ENCODE measurements around the gene NCK2. TPM values are rescaled to one million over a fixed set of nuclear protein-coding genes. Genes with fewer than 3 reads are reported as not detected.

NCK2 gene
- total and polyA plus RNA-seq, 9 of the 15 experiments (the other 6 are each of a cell fraction or from before 2014, with no cell fraction given), result 0.90 to 27.9 (median 15.9) TPM

DNA sequence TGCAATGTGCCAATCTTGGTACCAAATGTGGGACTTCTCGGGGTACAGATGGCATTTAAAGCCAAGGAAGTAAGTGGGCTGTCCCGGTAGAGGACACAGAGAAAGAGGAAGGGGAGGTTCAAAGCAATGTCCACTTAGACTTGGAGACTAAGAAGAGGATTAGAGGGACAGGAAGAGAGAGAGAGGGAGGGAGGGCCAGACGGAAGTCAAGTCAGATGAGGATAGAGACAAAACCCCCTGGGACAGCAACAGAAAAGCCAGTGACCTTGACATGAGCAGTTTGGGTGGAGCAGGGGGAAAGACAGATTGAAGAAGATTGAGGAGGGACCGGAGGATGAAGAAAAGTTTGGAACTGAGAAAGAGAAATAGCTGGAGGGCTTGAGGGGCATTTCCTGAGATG is 164.5 kb downstream of the NCK2 start:
- H3K4me2 ChIP-seq (ENCODE audit: insufficient read depth, low read length), result no peak overlapping the region
- ChIA-PET CTCF (ENCODE audit: low intra/inter-chr PET ratio) (no interaction called here), POLR2A (interaction anchor here (1.1 kb wide), 1 partner anchor 10 kb away, joined by 6 read pairs; no protein-coding TSS in a partner anchor)

DNA sequence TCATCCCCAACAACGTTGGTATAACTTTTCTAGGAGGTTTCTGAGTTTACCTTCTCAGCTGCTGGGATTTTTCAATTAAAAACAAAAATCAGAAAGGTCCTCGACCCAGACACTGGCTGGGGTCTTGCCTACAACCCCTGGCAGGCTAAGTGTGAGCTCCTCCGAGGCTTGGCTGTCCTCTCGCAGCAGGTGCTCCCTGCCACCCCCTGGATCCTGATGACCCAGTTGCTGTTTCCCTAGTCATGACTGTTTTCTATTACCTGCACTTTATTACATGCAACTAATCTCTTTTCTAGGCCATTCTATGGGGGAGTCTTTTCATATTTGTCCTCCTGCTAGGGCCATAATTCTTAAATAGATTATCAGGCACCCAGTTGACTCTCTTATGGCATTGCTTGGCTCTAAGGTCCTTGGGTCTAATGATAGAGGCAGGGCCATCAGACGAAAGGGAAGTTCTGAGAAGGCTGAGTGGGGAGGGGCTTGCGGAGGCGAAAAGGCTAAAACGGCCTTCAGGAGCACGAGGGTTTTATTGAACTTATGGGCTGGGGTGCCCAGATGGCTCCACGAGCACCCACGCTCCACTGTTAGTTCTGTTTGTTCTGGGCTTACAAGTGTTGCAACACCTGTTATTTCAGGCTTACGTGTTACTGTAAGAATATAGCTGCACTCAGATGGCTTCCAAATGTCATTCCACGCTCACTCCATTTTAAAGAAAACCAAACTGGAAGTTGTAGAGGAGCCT is 166.0 kb downstream of the NCK2 start:
- no peak overlapping the region; the same call in 1 of the 2 replicates for H2AFZ ChIP-seq (ENCODE audit: low read depth, low read length)
- no TSS peak for BruUV-seq (replicated peaks)
- ChIA-PET CTCF (ENCODE audit: low intra/inter-chr PET ratio) (no interaction called here), POLR2A (no interaction called here)
- DNase-seq (ENCODE audit: extremely low read depth in 1 of 4, low spot score in 3 of 4), result no peak
- intact Hi-C loops (cut with micrococcal nuclease) (loop anchor here (10.0 kb wide), 1 partner anchor 336 kb away; no protein-coding TSS in a partner anchor), in situ Hi-C loops (cut with MboI) (no loop called here)
- H3K9me1 ChIP-seq (ENCODE audit: control insufficient read depth, insufficient read depth, low read length), result no peaks in the 10 kb centered on the region
- peaks cover 9 to 18% of the 10 kb centered on the region in 2 experiments; a peak in 3 of 5 replicates for H3K27me3 ChIP-seq (ENCODE audit: control insufficient read depth in 2 of 2, insufficient read depth in 2 of 2, low read length in 2 of 2)
- H3K4me3 ChIP-seq, result no peak overlapping the region
- H3K36me3 ChIP-seq (ENCODE audit: control insufficient read depth, insufficient read depth, low read length), result no peaks in the 10 kb centered on the region
- peaks cover 0 to 5% of the 10 kb centered on the region in 2 experiments; a peak in 2 of 5 replicates for H3K4me1 ChIP-seq (replicated peaks in 1 of 2; ENCODE audit: control insufficient read depth in 2 of 2, insufficient read depth in 2 of 2, low read length in 2 of 2)
- WGBS (ENCODE audit: insufficient coverage, low coverage, missing lambda C conversion rate), result 23% methylated on average over 13 of the region's 13 CpGs
- no peaks in the 10 kb centered on the region for H3K9me3 ChIP-seq (replicated peaks; ENCODE audit: control insufficient read depth, insufficient read depth, low read depth, low read length)
- H4K20me1 ChIP-seq (replicated peaks; ENCODE audit: control insufficient read depth, insufficient read depth, low read length), result no peaks in the 10 kb centered on the region
- no peak for ATAC-seq
- H3K27ac ChIP-seq (ENCODE audit: extremely low read depth, low read depth, low read length), result no peak overlapping the region
- FAIRE-seq, result no peak
- no peak overlapping the region for H3K4me2 ChIP-seq (ENCODE audit: insufficient read depth, low read length)
- no peak for TF ChIP-seq CEBPG (CRISPR knock-in tag; IDR thresholded peaks at IDR 0.05)
- TF ChIP-seq CEBPG (tag; conservative IDR thresholded peaks at IDR 0.05 in 1 of 2, IDR thresholded peaks at IDR 0.05 in 1 of 2), result peak in 1 of 2 experiments; percentile 22; a peak in 1 of 4 replicates
- peak; percentile 18; the same call in 1 of the 2 replicates for TF ChIP-seq CEBPB (tag; IDR thresholded peaks at IDR 0.05)
- TF ChIP-seq, protein P1, sequence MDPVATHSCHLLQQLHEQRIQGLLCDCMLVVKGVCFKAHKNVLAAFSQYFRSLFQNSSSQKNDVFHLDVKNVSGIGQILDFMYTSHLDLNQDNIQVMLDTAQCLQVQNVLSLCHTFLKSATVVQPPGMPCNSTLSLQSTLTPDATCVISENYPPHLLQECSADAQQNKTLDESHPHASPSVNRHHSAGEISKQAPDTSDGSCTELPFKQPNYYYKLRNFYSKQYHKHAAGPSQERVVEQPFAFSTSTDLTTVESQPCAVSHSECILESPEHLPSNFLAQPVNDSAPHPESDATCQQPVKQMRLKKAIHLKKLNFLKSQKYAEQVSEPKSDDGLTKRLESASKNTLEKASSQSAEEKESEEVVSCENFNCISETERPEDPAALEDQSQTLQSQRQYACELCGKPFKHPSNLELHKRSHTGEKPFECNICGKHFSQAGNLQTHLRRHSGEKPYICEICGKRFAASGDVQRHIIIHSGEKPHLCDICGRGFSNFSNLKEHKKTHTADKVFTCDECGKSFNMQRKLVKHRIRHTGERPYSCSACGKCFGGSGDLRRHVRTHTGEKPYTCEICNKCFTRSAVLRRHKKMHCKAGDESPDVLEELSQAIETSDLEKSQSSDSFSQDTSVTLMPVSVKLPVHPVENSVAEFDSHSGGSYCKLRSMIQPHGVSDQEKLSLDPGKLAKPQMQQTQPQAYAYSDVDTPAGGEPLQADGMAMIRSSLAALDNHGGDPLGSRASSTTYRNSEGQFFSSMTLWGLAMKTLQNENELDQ (CRISPR knock-in tag; IDR thresholded peaks at IDR 0.05; ENCODE audit: borderline replicate concordance), result no peak
- no peaks in the 10 kb centered on the region for H3K79me2 ChIP-seq (ENCODE audit: control insufficient read depth, insufficient read depth, low read length)
- no peak overlapping the region for H3K9ac ChIP-seq (ENCODE audit: insufficient read depth in 1 of 2, low read depth in 2 of 2, low read length in 2 of 2)

More for the DNA sequence above, 164.5 kb downstream of the NCK2 start:
- intact Hi-C loops (cut with micrococcal nuclease), result no loop called here
- in situ Hi-C loops (cut with MboI), result no loop called here
- ATAC-seq (no peak), FAIRE-seq (no peak), DNase-seq (ENCODE audit: extremely low read depth in 1 of 4, low spot score in 3 of 4) (no peak)
- H3K27ac ChIP-seq (ENCODE audit: extremely low read depth, low read depth, low read length), result no peak overlapping the region
- peaks cover 11 to 23% of the 10 kb centered on the region in 2 experiments; a peak in 3 of 5 replicates for H3K27me3 ChIP-seq (ENCODE audit: control insufficient read depth in 2 of 2, insufficient read depth in 2 of 2, low read length in 2 of 2)
- no peaks in the 10 kb centered on the region for H4K20me1 ChIP-seq (replicated peaks; ENCODE audit: control insufficient read depth, insufficient read depth, low read length)
- no TSS peak for BruUV-seq (replicated peaks)
- H3K4me3 ChIP-seq, result no peak overlapping the region
- peaks cover 0 to 5% of the 10 kb centered on the region in 2 experiments; a peak in 2 of 5 replicates for H3K4me1 ChIP-seq (replicated peaks in 1 of 2; ENCODE audit: control insufficient read depth in 2 of 2, insufficient read depth in 2 of 2, low read length in 2 of 2)
- no peaks in the 10 kb centered on the region for H3K9me1 ChIP-seq (ENCODE audit: control insufficient read depth, insufficient read depth, low read length)
- TF ChIP-seq GABPB1 (CRISPR knock-in tag; IDR thresholded peaks at IDR 0.05) (no peak), SPI1 (IDR thresholded peaks at IDR 0.05; ENCODE audit: borderline replicate concordance, low read depth, low read length) (peak; percentile 7; the same call in 1 of the 2 replicates)
- no peak overlapping the region for H3K9ac ChIP-seq (ENCODE audit: insufficient read depth in 1 of 2, low read depth in 2 of 2, low read length in 2 of 2)
- H3K36me3 ChIP-seq (ENCODE audit: control insufficient read depth, insufficient read depth, low read length), result no peaks in the 10 kb centered on the region
- no peaks in the 10 kb centered on the region for H3K9me3 ChIP-seq (replicated peaks; ENCODE audit: control insufficient read depth, insufficient read depth, low read depth, low read length)
- no peaks in the 10 kb centered on the region for H3K79me2 ChIP-seq (ENCODE audit: control insufficient read depth, insufficient read depth, low read length)
- no peak overlapping the region; the same call in 1 of the 2 replicates for H2AFZ ChIP-seq (ENCODE audit: low read depth, low read length)
- 6% methylated on average over 4 of the region's 4 CpGs for WGBS (ENCODE audit: insufficient coverage, low coverage, missing lambda C conversion rate)

All from K562 (cell line).